Activated naive CD4-positive, alpha-beta T cell treated with Interleukin-2 at 50 U/mL for 16 hours (primary cell): ENCODE data around the gene PRCC.
"Not testable (repeated sequence)": the region's sequence is repeated elsewhere in the genome, so short reads cannot be mapped to it uniquely, and the experiment has no call there.

Experiments
- DNase-seq: peaks from one replicate; pipeline ENCODE4 v3.0.0-alpha.2; 2020

Gene PRCC

DNA sequence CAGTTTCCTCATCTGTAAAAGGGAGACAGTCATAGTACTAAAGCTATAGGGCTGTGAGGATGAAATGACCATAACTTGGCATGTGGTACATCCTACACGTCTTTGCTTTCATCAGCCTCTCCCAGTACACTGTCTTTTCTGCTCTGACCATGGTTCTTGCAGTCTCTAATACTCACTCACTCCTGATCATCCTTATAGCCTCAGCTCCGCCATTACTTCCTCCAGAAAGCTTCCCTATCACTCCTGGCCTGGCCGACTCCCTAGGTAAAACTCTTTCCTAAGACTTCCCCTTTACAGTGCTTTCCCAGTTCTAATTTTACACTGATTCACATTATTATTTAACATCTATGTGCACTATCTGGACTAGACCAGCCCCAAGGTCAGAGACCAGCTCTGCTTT, 21.5 kb upstream of the PRCC start:
- no peak for DNase-seq

DNA sequence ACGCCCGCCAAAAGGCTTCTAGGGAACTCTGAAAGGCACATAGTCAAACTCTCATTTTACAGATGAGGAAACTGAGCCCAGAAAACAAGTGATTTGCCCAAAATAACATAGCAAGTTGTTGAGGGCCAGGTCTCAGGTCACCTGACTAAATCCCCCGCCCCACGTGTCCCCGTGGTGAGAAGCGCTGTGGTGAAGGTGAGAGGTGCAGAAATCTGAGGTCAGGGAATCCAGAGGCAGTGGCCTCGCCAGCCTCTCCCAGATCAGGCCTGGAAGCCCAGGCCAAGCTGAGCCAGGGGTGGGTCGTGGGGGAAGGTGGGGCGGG, 21.0 kb upstream of the PRCC start:
- DNase-seq = no peak

DNA sequence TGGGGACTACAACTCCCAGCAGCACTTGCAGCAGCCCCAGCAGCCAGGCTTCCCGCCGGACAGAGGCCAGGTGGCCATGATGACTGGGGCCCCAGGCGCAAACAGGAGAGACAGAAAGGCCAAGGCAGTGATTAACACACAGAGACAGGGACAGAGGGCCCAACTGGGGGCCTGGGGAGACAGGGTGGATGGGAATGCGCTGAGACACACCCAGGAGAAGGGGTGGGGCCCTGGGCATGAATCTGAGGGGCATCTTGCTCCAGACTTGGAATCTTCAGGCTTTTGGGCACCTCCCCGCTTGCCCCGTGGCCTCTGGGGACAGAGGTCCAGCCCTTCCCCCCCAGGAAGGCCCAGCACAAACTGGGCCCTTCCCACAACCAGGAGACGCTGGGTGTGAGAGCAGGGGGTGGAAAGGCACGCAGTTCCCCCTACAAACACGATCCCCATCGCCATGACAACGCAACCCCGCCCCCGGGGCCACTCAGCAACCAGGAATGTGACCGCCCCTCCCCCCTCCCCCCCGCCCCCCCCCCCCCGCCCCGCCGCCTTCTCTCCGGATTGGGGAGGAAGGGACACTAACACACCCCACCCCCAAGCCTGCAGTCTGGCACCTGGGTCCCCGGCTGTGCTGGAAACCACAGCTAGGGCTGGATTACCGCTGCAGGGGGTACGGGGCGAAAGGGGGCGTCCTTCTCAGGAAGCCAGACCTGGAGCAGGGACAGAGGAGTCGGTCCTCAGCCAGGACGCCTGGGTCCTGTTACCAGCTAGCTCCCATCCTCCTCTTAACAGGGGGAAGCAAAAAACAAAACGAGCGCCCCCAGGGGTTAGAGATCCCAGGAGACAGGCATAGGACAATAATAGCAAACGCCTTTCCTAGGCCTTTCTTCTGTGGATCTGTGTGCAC, 20.4 kb upstream of the PRCC start:
- peak; percentile 65 for DNase-seq

DNA sequence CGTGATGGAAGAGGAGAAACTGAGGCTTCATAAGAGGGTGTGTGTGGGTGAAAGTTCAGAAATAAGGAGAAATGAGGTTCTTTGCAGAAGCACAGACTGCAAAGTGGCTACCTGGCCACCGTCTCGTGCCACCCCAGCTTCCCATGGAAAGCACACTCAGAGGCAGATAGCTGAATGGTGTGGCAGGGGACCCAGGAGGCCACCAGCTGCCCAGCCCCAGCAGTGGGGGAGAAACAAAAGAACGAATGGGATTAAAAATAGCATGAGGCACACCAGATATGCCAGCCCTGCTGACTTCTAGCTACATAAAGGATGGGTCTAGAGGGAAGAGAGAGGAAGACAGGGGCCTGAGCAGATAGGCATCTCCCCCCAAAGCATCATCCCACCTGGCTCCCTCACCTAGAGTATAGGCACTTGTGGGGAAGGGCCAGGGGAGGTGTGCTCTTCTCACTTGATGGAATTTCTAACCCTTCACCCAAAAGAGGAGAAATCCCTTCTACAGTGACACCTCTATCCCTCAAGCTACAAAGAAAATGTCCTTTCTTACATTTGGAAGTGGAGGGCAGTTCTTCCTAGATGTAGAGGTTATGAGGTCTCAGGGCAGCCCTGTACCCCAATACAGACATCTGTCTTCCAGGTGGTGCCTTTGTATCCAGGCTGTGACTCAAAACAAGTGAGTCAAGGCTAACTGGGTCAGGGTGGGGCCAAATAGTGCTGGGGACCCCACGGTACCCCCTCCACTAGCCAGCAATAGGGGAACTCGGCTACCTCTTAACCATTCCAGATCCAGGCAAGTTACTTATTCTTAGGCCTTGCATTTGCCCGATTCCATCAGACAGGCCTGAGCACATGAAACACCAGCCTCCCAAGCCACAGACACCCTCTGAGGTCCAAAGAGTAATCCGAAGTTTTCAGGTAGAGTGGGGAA, 19.3 kb upstream of the PRCC start:
- DNase-seq = no peak

DNA sequence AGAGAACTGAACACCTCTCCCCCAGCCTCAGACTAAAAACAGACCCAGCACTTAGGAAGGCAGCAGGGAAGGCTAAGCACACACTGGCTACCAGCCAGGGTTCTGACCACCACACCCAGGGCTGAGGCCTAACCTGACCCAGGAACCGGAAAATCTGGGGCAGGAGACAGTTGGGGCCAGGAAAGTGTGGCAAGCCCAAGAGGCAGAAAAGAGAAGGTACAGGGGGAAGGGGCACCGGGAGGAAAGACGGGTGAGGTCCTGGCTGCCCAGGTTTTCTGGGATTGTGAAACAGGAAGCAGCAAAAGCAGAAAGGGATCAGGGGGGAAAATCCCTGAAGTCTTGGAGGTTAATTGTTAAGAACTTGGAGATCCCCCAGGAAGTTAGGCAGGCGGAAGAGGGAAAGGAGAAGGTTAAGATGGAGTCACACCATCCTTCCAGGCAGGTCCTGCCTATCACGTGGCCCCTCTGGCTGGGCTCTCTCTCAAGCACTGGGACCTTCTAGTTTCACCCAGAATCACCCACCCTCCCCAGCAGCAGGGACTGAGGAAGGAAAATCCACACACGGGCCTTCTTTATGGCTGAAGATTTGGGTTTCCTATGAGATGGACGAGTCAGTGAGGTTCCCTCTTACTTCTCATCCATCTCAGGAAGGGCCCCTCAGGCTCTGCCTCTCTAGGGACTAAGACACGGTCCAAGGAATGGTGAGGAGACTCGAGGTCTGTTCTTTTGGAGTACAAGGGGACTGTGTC, 18.5 kb upstream of the PRCC start:
- peak; percentile 15 for DNase-seq

DNA sequence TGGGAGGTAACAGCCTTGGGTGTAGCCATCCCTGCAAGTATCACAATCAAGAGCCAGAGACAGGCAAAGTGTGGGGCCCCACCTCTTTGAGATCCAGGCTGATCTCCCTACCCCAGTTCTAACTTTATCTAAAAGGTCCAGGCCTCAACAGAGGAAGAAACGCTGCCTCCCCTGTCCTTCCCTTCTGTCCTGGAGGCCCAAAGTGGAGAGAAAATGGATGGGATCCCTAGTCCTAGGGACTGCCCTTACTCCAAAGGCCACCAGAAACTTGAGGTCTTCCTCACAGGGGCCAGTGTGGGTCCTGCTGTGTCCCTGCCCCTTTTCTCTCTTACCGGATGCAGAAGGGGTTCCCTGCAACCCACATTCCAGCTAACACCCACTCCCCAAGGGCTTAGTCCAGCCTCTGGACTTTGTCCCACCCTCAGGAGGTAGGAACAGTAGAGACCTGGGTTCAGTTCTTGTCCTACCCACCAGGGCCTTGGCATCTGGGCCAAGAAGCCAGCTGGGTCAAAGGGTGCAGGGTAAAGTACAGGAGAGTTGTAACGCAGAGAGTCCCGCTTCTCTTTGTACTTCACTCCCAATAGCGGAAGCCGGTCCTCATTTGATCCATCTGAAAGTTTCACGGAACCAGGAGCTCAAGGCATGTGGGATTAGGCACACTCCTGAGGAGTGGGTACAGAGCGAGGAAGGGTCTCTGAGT, 17.8 kb upstream of the PRCC start:
- DNase-seq = no peak

DNA sequence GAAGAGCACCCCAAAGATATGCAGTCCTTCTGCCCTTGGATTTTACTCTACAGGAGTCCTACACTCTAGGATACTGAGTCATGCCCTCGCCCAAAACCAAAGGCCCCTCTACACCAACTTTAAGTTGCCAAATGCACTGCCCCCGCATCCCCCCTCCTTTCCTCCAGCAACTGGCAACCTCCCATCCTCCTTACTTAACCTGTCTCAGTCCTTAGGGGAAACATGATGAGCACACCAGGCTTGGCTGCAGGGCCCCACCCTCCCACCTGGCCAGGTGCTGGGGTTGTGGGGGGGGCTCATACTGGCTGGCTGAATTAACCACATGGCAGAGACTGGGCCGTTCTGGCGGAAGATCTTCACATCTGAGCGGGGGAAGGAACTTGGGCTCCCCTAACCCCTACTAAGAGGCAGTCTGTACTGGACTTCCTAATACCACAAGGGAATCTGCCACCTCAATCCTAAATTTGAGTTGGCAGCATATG, 17.1 kb upstream of the PRCC start:
- DNase-seq = peak; percentile 59

DNA sequence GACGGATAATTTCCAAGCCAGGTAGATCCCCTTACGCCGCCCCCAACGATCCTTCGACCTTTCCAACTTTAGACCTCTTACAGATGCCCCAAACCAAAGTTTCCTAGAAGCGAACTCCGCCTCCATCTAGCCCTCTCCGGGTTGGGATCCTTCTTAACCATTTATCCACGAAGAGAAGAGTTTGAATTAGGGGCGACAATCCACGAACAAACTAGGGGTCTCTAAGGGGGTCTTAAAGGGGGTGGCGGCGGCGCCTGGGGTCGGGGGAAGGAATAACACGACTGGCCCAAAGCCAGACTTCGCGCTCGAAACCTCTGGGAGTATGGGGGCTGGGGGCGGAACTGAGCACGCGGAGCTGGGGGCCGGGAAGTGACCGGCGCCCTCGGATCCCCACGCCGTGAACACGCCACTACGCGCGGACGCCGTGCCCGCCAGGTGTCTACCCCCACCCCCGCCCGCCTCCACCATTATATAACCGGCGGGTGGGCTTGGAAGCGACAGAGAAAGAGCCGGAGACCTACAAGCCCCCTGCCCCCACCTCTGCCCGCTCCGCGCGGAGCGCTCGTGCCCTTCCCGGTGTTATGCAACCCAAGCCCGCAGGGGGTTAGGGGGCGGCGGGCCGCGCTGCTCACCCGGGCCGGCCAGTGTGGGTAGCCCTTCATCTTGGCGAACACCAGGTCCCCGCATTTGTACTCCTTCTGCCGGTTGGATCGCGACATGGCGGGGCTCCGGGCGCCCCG, 16.5 kb upstream of the PRCC start:
- DNase-seq = peak; percentile 48

DNA sequence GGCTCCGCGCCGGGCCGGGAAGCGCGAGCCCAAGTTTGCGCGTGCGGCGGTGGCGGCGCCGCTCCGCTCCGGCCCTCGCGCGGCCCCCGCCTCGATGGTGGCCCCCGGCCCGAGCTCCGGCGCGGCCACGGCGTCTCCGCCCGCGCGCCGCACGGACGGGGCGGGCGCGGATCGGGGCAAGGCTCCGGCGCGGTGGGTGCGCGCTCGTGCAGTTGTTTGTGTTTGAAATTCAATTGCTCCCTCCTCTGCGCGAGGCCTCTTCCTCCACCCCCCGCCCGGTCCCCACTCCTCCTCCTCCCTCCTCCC, 15.9 kb upstream of the PRCC start, which contains the start of gene HDGF:
Gene HDGF (minus strand): TSS at position 225 of the 306 bp plus-strand sequence. CDS start 246 bp downstream, outside the sequence.
- no peak for DNase-seq

DNA sequence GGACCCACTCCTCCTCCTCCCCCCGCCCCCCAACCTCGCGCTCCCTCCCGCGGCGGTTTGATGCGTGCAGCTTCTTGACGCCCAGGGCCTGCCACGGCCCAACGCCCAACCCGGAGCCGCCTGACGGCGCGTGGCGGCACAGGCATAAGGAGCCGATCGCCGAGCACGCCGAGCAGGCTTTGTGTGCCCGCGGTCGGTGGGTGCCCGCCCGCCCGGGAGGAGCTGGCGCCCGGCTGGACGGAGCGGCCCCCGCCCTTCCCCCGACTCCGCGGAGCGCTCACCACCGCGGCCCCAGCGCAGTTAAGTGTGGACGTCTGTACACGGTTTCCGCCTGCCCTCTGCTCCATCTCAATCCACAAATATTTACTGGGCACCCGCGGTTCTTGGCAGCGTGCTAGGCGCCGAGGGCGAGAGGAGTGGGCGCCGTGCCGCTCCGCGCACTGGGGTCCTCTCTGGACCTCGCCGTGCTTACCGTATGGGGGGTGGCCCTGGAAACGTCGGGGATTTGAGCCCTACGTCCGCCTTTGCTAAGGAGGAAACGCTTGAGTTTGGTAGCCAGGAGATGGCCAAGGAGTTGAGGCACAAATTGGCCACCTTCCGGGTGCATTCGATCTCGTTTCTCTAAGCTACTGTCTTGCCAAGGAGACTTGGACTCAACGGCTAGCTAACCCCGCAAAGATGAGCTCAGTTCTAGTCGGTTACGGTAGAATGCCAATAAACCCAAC, 15.4 kb upstream of the PRCC start:
- DNase-seq = peak; percentile 98

DNA sequence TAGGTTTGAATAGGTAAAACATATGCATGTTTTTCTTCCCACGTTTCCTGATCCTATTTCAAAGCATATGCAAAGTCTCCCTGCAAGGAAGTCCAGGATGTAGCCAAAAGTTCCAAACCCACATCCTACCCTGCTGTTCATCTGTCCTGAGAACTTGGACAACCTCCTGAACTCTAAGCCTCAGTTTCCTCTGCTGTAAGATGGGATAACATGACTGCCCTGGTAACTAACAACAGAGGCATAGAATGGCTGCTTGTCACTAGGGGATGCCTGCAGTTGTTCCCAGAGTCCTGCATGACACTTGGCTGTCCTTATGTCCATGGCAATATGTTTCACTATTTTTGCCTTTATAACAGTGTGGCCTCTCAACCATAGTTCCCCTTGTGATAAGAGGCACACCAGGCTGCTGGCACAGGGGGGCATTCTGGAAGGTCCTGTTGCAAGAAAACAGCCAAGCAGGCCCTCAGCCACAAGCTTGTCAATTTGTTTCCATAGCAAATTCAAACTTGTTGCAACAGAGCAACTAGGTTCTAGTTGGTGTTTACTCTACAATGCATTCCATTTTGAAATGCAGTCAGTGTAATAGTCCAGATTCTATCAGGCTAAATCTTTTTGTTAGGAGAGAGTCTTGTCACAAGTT, 14.4 kb upstream of the PRCC start:
- DNase-seq = no peak

DNA sequence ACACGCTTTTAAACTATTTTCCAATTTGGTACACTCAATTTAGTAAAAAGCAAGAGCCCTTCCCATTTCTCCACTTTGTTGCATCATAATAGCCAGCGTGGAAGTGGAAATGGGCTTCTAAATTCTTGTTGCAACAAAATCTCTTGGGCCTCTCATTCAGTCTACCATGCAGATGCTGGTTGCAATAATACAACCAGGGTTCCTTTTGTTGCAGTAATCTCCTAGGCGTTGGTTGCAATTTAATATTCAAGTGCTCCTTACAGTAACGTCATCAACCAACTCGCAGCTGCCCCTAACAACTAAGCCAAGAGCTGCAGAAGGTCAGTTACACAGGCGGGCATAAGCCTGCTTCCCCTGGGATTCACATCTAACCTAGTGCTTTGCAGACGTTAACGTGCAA, 13.1 kb upstream of the PRCC start:
- DNase-seq = no peak

DNA sequence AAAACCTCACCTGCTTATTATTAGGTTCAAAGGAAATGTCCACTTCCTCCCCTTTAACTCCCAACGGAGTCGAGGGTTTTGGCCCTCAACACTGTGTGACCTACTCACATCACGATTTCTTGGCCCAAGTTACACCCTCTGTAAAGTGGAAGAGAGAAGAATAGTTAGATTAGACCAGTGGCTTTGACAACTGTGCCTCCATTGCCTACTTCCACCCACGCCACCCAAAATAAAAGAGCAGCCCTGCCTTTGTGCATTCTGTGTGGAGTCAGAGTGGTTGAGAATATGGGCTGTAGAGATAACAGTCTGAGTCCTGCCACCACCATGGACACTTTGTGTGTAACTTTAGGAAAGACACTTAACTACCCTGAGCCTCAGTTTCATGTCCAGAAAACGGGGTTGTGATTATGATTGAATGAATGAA, 11.8 kb upstream of the PRCC start:
- DNase-seq = no peak

DNA sequence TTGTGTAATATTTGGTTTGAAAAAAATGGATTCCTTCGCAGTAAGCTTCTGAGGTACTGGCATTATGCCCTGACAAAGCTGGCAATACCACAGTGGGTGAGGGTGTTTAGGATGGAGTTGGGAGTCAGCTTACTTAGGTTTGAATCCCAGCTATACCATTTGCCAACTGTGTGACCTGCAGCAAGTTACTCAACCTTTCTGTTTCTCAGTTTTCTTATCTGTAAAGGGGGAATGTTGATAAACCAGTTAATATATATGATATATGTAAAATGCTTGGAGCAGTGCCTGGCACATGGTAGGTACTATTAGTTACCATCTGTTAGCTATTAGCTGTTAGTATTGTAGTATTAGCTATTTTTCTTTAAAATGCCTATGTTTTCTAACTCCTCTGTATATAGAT, 11.0 kb upstream of the PRCC start:
- no peak for DNase-seq

DNA sequence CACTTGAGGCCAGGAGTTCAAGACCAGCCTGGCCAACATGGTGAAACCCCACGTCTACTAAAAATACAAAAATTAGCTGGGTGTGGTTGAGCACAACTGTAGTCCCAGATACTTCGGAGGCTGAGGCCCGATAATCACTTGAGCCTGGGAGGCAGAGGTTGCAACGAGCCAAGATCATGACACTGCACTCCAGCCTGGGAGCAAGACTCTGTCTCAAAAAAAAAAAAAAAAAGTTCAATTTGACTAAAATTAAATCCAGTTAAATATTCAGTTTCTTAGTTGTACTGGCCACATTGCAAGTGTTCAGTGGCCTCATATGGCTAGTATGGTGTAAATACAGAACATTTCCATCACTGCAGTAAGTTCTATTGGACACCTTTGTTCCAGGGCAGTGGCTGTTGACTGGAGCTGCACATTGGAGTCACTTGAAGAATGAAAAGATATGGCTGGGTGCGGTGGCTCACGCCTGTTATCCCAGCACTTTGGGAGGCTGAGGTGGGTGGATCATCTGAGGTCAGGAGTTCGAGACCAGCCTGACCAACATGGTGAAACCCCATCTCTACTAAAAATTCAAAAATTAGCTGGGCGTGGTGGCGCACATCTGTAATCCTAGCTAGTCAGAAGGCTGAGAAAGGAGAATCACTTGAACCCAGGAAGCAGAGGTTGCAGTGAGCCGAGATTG, 9.6 kb upstream of the PRCC start:
- not testable (repeated sequence) for DNase-seq

DNA sequence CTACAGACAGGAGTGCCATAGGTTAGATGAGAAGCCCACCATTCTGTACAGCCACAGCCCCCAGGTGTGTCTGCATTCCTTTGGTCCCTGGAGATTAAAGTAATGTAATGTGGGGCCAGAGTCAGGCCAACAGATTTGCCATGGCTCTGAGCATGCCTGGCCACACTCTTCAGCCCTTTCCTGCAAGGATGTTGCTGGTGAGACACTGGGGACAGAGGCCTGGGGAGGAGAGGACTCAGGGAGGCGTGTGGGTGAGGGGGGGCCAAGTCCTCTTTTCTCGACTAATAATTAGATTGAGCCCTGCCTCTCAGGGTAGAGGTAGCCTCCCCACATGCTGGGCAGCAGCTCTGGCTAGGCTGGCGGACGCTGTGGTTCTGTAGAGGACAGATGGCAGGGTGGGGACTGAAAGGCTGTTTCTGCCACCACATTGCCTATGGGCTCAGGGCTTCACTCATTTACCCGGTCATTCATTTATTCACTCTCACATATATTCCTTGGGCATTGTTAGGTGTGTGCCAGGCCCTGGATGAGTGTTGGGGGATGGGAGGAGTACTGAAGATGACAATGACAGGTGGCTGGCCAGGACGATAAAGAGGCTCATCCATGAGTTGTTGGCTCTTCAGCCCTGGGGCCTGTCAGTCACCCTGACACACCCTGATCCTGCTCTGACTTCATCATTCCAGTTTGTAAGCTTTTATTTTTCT, 7.1 kb upstream of the PRCC start:
- DNase-seq = no peak

DNA sequence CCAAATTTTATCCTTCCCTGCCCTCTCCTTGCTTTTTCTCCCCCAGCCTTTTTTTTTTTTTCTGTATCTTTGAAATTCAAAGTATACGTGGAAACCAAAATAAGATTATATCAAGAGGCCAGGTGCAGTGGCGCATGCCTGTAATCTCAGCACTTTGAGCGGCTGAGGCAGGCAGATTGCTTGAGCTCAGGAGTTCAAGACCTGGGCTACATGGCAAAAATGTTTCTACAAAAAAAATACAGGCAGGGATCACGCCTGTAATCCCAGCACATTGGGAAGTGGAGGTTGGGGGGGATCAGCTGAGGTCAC, 6.6 kb upstream of the PRCC start:
- DNase-seq = no peak

DNA sequence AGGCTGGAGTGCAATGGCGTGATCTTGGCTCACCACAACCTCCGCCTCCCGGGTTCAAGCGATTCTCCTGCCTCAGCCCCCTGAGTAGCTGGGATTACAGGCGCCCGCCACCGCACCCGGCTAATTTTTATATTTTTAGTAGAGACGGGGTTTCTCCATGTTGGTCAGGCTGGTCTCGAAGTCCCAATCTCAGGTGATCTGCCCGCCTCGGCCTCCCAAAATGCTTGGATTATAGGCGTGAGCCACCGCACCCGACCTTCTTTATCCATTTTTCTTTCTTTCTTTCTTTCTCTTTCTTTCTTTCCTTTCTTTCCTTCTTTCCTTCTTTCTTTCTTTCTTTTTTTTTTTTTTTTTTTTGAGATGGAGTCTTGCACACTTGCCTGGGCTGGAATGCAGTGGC, 2.2 kb upstream of the PRCC start:
- DNase-seq = not testable (repeated sequence)

DNA sequence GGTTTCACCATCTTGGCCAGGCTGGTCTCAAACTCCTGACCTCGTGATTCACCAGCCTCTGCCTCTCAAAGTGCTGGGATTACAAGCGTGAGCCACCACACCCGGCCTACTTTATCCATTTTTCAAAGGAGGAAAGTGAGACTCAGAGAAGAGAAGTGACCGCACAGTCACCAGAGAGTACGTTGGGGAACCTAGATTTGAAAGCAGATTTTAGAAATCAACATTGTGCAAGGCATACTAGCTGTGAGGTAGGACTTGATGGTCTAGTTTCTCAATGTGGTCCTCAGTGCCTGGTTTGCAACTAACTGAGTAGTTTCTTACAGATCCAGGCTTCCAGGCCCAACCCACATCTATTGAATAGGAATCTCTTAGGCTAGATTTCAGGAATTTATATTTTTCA, 1.7 kb upstream of the PRCC start:
- DNase-seq = no peak
